Activated T-helper 9 cell treated with anti-CD3 and anti-CD28 coated beads, Interleukin-2, amount 50 U/mL, for 16 hours (primary cell): ENCODE measurements around the gene SERPINB11.
"Not testable (repeated sequence)": the region's sequence is repeated elsewhere in the genome, so short reads cannot be mapped to it uniquely, and the experiment has no call there.

Source experiments
- DNase-seq: peaks from one replicate; pipeline ENCODE4 v3.0.0-alpha.2; 2020; ENCODE audit warnings: low read depth

SERPINB11 gene

DNA sequence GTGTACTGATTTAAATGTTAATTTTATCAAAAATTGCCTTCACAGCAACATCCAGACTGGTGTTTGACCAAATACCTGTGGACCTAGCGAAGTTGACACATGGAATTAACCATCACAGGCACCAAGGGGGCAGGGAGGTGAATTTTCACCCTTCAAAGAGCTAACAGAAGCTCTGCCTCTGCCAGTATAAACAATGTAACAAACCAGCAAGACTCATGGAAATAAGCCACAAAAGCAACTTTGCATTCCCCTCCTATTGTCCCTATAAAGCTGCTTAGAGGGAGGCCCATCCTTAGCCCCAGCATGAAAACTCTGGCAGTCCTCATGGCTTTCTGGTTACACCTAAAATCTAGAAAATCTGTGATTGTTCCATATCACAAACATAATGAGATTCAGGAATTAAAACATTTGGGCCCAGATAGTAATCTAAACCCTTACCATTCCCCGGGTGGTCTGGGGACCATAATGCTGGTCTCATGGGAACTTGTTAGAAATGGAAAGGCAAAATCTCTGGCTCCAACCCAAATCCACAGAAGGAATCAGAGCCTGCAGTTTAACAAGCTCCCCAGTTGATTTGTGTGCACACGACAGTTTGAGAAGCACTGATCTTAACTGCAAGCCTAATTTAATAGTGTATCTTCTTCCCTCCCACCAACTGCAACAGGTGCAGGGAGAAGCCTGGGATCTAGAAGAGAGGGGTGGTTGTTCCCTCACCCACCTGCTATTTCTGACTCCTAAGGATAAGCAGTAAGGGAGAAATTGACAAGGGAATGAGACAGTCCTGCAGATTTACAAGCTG, 23.1 kb downstream of the SERPINB11 start:
- DNase-seq, result no peak

DNA sequence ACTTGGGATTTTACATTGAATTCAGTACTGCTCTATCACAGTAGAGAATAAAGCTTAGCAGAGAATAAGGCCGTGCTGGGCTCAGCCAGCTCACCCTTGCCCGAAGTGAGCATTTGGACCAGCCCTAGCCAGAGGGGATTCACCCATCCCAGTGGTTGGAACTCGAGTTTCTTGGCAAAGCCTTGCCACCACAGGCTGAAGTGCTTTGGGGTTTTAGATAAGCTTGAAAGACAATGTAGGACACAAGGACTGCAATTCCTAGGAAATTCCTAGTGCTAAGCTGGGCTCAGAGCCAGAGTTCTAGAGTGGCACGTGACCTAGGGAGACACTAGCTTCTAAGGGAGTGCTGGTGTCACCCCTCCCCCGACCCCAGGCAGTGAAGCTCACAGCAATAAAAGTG, 28.0 kb downstream of the SERPINB11 start:
- DNase-seq, result no peak

DNA sequence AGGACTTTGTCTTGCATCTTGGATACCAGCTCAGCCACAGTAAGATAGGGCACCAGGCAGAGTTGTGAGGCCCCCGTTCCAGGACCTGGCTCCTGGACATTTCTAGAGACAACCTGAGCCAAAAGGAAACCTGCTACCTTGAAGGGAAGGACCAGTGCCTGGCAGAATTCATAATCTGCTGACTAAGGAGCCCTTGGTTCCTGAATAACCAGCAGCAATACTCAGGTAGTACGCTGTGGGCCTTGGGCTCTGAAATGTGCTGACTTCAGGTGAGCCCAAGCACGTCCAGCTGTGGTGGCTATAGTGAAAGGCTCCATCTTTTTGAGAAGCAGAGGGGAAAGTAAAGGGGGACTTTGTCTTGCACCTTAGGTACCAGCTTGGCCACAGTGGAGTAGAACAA, 28.5 kb downstream of the SERPINB11 start:
- DNase-seq, result no peak

DNA sequence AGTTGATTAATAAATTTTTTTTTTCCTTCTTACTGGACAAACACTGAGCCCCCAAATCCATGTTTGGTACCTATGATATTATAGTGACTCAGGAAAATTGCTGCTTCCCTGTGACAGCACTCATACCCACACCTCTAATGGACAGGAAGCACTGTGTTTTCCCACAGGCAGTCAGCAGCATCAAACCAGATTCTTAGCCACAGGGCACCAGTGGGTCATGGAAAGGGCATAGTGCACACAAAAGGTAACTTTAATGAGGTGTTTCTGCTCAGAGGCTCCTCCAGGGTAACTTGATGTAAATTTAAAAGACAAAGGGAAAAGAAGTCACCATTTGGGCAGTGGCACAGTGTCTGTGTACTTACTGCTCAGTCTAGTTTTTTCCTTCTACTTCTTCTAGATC, 34.1 kb downstream of the SERPINB11 start:
- no peak for DNase-seq

DNA sequence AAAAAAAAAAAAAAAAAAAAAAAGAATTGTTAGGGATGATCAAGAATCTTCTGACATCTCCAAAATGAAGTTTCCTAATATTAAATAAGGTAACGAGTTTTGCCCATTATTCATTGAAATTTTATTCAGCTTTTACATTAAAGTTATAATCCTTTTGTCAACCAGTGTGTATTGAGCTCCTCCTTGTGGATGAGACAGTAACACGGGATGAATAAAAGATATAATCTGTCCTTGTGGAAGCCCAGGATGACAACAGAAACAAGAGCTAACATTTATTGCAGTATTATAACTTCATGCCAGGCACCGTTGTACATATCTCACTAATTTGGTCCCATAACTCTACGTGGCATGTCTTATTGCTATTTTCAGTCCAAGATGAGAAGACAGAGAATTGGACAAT, 39.0 kb downstream of the SERPINB11 start:
- no peak for DNase-seq

DNA sequence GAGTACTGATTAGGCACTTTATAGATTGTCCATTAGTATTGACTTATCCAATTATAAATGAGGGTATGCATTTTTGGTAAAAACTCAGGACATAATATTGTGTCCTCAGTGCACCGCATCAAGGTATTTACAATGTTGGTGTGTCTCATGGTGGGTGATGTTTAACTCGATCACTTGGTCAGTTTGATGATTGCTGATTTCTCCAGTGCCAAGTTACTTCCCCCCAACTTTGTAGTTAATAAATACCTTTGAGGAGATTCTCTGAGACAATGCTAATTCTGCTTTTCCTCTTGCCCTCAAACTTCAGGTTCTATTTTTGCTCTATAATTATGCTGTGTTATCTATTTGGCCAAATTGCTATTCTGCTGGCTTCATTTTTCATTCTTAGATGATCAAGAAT, 44.2 kb downstream of the SERPINB11 start:
- no peak for DNase-seq

DNA sequence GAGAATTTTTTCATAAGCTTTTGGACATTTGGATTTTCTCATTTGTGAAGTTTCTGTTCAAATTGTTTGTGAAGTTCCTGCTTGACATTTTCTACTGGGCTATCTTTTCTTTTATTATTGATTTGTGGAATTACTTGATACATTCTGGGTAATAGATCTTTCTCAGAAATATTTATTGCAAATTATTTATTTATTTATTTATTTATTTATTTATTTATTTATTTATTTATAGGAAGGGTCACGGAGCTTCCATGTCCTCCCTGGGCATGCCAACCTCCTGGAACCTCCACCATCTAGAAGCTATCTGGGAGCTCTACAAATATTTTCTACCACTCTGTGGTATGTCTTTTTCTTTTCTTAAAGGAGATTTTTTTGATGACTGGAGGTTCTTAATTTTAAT, 46.7 kb downstream of the SERPINB11 start:
- DNase-seq, result no peak

DNA sequence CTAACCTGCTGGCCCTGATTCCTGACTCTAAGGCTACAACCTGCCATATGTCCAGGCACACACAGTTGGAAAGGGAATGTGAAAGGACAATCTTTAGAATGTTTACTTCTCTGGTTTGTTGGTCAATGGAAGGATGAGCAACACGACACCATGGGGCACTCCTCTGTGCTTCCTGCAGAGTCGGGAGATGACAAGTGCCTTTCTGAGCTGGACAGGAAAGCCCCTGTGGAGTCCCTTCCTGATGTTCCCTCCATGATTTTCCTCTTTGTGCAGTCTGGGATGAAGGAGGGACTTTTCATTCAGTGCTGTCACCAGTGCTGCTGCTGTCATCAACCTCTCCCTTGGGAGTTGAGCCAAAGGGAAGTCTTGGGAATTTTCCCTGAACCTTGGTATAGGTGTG, 49.9 kb downstream of the SERPINB11 start:
- no peak for DNase-seq

DNA sequence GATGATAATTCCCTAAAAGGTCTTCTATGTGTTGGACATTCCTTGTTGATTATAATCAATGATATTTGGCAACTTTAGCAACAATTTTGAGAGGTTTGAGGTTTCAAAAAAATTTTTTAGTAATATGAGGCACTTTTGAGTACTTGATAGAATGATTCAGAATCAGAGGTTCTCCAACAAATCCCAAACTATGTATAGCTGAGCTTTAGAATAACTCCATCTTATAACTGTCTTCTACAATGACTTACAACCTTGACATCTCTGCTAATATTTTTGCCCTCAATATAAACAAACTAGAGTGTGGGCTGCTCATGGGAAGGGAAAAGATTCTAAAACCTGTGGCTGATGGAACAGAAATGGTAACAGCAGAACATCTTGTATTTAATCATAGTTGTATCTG, 50.9 kb downstream of the SERPINB11 start:
- no peak for DNase-seq

DNA sequence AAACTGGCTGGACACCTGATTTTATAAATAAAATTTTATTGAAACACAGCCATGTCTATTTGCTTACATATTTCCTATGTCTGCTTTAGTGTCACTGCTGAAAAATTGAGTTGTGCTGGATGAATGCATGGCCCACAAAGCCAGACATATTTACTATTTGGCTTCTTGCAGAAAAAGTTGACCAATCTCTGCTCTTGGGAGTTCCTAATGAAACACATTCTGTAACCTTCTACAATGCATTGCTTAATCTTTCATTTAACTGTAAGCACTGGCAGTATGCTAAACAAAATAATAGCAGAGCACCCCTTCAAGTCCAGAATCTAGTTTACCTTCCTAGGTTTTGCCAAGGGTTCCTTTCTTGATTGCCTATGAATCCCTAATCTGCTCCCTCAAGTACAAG, 54.8 kb downstream of the SERPINB11 start:
- no peak for DNase-seq

DNA sequence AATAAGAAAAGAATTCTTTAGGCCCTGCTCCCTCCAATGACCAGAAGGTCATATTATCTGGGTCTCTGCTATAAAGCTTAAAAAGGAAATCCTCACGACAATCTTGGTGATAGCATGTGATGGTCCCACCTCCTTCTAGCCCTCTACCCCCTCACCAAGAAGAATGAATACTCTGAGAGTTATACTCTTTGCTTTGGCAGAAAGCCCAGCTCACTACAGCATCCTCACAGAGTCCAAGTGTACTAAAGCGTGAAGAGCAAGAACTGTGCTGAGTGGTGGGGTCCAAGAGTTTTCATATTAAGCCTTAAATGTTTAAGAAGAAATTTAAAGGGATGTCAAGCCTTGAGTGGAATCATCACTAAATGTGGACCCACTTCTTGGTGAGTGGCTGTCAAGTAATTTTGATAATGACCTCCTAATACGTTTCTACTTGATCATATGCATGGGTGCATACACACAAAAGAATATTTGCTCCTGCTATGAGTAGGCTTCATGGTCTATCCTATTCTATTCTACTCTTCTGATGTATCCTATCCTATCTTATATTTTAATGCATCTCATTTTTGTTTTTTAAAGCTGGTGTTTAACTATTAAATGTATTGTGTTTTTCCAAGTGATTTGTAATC, 56.0 kb downstream of the SERPINB11 start:
- DNase-seq, result no peak

DNA sequence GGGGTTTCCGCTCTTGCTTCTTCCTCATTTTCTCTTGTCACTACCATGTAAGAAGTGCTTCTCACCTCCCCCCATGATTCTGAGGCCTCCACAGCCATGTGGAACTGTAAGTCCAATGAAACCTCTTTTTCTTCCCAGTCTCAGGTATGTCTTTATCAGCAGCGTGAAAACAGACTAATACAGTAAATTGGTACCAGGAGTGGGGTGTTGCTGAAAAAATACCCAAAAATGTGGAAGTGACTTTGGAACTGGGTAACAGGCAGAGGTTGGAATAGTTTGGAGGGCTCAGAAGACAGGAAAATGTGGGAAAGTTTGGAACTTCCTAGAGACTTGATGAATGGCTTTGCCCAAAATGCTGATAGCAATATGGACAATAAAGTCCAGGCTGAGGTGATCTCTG, 57.0 kb downstream of the SERPINB11 start:
- DNase-seq, result not testable (repeated sequence)

DNA sequence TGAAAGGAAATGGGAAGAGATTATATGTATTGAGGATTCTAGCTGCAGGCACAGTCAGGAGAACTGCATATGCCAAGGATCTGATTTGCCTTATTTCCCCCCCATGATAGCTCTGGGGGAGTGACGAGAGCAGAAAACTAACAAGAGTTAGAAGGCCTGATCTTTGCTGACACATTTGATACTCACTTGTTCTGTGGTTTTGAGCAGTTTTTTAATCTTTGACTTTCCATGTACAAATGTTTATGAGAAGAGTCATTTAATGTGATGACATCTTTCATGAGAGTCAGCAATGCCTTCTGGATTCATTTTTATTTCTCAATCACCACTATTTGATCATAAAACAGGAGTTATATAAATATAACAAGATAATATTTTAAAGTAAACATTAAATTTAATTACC, 59.8 kb downstream of the SERPINB11 start:
- DNase-seq, result no peak

DNA sequence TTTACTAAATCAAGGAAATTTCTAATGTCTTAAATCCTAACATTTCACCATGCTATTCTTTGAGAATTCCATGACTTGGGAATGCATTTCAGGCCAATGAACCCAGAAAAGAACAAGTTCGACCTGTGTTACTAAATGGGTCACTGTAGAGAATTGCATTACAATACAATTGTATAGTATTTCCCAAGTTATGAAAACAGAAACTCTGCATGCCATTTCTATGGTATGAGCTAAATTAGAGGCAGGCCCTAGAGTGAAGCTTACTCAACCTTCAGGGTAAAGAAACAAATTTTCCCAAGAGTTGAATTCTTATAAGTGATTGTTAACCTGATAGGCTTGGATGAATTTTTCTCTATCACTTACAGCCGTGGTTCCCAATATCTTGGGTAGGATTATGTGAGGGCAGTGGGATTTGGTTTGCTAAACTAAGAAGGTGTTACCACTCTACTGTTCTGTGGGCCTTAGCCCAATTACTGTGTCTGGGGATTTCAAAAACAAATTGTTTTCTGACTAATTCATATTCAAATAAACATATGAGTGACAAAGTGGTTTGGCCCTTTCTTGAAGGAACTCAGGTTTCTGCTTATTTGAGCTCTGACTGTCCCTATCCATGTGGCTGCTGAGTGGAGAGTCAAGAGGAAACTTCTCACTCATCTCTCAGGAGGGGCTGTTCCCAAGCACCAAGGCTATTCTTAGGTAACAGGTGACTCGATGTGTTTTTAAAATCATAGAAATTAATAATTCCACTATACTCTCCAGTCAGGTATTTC, 61.3 kb downstream of the SERPINB11 start:
- DNase-seq, result no peak

DNA sequence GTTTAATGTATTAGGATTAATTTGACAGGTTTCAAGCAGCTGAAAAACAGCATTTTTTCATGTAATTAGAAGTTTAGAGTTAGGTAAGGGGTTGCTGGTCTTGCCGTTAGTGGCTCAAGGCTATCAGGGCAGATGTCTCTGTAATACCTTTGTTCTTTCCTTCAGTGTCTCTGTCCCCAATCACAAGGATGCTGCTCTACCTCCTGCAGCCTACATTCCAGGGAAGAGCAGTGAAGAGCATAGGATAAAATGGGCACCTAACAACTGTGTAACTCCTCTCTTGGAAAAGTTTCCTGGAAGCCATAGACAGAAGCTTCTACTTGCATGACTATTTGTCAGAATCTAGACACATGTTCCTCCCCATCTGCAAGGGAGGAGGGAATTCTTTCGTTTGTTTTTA, 63.1 kb downstream of the SERPINB11 start:
- DNase-seq, result no peak
